Measurements from ENCODE around the gene OR1J4.
"Not testable (repeated sequence)": the region's sequence is repeated elsewhere in the genome, so short reads cannot be mapped to it uniquely, and the experiment has no call there.

OR1J4 gene, protein sequence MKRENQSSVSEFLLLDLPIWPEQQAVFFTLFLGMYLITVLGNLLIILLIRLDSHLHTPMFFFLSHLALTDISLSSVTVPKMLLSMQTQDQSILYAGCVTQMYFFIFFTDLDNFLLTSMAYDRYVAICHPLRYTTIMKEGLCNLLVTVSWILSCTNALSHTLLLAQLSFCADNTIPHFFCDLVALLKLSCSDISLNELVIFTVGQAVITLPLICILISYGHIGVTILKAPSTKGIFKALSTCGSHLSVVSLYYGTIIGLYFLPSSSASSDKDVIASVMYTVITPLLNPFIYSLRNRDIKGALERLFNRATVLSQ

DNA sequence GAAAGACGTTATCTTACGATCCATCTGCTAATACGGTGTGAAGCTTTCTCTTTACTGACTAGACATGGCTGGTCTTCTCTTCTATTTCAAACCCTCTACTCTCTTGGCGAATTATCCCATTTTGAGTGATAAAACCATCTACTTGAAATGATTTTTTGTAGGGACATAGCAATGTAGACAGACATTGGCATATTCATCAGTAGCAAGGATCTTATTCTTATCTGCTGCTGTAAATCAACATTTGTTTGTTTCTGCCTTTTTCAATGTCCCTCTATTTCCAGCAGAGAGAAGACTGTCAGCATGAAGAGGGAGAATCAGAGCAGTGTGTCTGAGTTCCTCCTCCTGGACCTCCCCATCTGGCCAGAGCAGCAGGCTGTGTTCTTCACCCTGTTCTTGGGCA is at the start of gene OR1J4:
Gene OR1J4 (plus strand): TSS at position 301 of the 400 bp plus-strand sequence. CDS start 0 bp downstream, at position 301.
- no peak for DNase-seq (ENCODE audit: low read depth in 2 of 2, low spot score in 1 of 2)

DNA sequence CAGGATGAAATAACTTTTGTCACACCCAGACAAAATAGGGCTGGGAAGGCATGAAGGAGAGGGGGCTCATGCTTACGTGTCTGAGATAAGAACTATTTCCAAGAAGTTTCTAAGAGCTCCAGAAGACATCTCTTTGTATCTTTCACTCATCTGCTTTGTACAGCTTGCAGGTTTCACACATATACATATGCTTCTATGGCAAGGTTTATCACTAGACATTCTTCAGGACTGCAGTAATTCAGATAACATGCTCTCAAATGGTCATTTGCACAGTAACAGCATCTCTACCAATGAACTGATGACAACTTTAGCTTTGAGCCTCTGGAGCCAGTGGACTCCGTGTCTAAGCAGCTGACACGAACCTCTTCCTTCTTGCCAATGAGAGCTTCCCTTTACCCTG is 44.4 kb upstream of the OR1J4 start:
- DNase-seq (ENCODE audit: low read depth in 2 of 2, low spot score in 1 of 2) = no peak

DNA sequence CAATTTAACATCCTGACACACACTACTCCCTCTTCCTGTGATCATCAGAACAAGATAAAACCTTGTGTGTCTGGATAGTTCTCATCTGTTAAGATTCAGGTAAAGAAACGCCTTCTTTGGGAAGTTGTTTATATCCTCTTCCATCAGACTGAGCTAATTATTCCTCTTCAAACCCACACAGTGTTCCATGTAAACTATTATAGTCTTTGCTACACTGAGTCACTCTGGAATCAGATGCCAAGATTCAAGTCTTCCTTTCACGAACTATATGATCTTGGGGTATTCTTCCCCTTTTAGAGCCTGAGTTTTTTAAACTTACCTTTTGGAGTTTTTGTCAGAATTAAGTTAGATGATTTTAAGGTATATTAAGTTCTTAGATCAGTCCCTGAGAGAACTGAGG is 43.2 kb upstream of the OR1J4 start:
- DNase-seq (ENCODE audit: low read depth in 2 of 2, low spot score in 1 of 2) = no peak

DNA sequence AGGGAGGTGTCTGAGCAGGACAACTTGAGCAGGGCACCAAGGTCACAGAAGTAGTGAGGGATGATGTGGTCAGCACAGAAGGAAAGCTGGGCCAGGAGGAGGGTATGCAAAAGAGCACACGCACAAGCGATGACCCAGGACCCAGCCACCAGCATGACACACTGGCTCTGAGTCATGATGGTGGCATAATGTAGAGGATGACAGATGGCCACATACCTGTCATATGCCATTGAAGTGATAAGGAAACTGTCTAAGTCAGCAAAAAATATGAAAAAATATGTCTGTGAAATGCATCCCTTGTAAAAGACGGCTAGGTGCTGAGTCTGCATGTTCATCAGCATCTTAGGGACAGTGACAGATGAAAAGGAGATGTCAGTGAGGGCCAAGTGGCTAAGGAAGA is 41.6 kb upstream of the OR1J4 start:
- no peak for DNase-seq (ENCODE audit: low read depth in 2 of 2, low spot score in 1 of 2)

DNA sequence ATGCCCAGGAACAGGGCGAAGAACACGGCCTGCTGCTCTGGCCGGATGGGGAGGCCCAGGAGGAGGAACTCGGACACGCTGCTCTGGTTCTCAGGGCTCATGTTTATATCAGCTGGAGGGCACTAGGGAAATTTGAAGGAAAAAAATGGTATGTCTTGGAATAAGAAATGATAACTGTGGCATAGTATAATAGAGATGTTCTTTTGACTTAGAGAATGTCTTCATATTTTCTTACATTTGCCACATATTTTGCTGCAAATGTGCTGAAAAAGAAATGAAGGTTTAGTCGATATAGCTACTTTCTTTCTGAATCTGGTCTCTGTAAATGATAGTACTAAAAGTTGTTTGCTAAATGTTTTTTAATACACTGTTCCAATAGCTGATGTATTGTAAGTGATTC is 41.1 kb upstream of the OR1J4 start, which contains the start of gene OR1J1:
Gene OR1J1 (minus strand): TSS at position 101 of the 400 bp plus-strand sequence. CDS start 0 bp downstream, at position 101.
- no peak for DNase-seq (ENCODE audit: low read depth in 2 of 2, low spot score in 1 of 2)

DNA sequence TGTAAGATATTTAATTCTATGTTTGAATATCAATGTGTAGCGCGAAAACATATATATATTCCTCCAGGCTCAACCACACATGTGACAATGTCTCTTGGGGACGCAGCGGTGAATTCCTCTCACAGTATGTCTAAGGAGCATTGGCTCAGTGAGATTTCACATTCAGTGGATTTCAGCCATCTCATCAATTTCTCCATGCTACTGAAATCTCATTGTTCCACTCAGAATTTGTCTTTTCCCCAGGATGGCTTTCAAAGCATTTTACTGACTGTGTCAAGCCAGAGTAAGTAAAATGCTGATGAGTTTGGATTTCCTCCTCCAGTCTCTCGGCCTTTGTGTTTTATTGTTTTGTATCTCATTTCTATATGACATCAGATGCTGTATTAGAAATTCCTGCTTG is 39.9 kb upstream of the OR1J4 start:
- DNase-seq (ENCODE audit: low read depth in 2 of 2, low spot score in 1 of 2) = no peak

DNA sequence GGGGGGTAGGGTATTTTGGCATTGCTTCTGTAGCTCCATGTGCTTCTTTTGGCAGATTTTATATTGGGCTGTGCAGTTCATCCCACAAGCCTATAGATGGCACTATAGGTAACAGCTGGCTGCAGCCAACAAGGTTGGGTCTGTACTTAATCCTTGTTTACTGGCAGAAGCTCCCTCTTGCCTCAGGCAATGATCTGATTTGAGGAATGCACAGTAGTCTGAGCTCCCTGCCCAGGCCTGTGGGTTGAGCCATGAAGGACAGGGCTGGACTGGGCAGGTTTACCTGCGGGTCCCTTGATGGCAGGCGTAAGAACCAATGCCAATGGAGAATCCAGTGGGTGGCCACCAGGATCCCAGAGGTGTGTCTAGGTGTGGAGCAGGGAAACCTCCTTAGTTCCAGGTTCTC is 20.1 kb upstream of the OR1J4 start:
- DNase-seq (ENCODE audit: low read depth in 2 of 2, low spot score in 1 of 2) = no peak

DNA sequence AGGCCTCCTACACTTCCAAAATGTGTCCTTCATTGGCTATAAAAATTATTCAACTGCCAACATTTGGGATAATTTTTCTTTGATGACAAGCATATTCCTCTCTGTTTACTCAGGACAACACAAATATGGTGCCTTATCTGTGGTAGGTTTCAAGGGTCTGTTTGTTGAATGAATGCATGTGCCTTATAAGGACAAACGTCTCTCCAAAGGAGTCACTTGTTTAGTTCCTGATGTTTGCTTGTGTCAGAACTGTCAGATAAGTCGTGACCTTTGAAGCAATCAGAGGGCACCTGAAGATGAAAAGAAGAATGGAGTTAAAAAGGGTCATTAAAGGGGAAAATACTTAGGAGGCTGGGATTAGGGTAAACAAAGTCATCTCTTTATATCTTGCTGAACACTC is 12.0 kb upstream of the OR1J4 start:
- no peak for DNase-seq (ENCODE audit: low read depth in 2 of 2, low spot score in 1 of 2)

DNA sequence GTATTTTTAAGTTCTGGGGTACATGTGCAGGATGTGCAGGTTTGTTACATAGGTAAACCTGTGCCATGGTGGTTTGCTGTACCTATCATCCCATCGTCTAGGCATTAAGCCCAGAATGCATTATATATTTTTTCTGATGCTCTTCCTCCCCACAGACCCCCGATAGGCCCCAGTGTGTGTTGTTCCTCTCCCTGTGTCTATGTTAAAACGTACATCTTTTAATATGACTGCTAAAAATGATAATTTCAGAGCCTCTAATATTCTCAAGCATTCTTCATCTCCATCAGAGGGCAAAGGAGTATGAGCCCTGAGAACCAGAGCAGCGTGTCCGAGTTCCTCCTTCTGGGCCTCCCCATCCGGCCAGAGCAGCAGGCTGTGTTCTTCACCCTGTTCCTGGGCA is 8.4 kb upstream of the OR1J4 start, which contains the start of gene OR1J2:
Gene OR1J2 (plus strand): TSS at position 301 of the 400 bp plus-strand sequence. CDS start 0 bp downstream, at position 301.
- no peak for DNase-seq (ENCODE audit: low read depth in 2 of 2, low spot score in 1 of 2)

DNA sequence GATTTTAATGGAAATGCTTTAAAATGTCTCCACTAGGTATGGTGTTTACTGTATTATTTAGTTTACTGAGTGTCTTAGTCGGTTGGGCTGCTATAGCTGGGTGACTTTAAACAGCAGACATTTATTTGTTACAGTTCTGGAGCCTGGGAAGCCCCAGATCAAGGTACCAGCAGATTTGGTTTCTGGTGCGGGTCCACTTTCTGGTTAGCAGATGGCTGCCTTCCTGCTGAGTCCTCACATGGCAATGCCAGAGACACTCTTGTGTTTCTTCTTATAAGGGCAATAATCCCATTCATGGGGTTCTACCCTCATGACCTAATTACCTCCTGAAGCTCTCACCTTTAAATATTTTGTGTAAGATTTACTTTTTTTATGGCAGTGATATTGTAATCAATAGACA is 715 bp upstream of the OR1J4 start:
- no peak for DNase-seq (ENCODE audit: low read depth in 2 of 2, low spot score in 1 of 2)

DNA sequence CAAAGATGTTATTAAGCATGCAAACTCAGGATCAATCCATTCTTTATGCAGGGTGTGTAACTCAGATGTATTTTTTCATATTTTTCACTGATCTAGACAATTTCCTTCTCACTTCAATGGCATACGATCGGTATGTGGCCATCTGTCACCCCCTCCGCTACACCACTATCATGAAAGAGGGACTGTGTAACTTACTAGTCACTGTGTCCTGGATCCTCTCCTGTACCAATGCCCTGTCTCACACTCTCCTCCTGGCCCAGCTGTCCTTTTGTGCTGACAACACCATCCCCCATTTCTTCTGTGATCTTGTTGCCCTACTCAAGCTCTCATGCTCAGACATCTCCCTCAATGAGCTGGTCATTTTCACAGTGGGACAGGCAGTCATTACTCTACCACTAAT is 435 bp downstream of the OR1J4 start:
- no peak for DNase-seq (ENCODE audit: low read depth in 2 of 2, low spot score in 1 of 2)

DNA sequence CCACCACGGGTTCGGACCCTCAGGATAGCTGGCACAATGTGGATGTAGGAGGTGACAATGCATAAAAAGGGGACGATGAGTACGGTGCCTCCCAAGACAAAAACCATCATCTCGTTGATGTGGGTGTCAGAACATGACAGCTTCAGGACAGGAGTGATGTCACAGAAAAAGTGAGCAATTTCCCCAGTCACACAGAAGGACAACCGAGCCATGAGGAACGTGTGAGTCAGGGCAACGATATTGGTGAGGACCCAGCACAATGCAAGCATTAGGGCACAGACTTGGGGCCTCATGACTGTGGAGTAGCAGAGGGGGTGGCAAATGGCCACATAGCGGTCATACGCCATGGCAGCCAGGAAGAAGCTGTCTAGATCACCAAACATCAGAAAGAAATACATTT is 7.7 kb downstream of the OR1J4 start:
- no peak for DNase-seq (ENCODE audit: low read depth in 2 of 2, low spot score in 1 of 2)

DNA sequence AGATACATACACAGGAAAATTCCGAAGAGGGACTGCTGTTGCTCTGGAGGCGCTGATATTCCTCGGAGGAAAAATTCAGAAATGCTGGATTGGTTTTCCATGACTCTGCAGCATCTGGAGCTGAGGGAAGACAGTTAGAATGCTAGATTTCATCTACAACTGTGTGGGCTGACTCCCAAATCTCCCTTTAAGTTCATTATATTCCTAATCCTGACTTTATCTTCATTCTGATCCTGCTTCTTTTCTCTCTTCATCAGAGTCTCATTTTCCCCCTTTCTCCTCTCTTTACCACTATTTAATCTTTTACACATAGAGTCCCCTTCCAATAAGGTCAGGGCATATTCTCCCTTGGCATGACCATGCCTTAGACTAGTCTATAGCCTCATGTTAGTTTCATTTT is 8.3 kb downstream of the OR1J4 start, which contains the start of gene OR1N1:
Gene OR1N1 (minus strand): TSS at position 101 of the 400 bp plus-strand sequence. CDS start 0 bp downstream, at position 101.
- DNase-seq (ENCODE audit: low read depth in 2 of 2, low spot score in 1 of 2) = no peak

DNA sequence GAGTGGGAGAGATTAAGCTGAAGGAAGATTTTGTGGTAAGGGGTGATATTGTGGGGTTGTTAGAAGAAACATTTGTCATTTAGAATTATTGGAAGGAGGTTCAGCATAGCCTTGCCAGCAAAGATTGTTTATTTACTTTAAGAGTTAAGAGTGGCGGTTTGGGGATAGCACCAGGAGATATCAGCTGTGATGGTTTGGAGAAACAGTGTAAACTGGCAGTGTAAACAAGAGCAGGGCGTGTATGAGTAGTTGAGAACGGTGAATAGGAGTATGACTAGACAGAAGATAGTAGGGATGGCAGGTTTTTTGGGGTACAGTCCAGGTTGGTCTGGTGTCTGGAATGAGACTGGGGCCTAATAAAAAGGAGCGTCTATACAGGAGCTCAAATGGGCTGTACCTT is 12.2 kb downstream of the OR1J4 start:
- not testable (repeated sequence) for DNase-seq (ENCODE audit: low read depth in 2 of 2, low spot score in 1 of 2)

DNA sequence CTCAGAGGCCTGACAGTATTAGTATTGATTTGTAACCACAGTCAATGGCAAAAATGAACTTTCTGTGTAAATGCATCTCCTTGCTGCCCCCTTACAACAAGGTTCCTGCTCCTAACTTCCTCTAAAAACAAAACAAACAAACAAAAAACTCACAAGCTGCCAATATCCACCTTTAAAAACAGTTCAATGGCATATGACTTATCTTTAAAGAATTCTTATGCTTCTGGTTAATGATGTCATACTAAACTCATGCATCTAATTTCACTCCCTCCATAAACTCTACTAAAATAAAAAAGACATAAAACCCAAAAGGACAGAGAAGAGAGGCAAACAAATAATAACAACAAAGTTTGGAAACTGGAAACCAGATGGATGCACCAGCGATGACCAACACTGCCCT is 17.2 kb downstream of the OR1J4 start:
- no peak for DNase-seq (ENCODE audit: low read depth in 2 of 2, low spot score in 1 of 2)

DNA sequence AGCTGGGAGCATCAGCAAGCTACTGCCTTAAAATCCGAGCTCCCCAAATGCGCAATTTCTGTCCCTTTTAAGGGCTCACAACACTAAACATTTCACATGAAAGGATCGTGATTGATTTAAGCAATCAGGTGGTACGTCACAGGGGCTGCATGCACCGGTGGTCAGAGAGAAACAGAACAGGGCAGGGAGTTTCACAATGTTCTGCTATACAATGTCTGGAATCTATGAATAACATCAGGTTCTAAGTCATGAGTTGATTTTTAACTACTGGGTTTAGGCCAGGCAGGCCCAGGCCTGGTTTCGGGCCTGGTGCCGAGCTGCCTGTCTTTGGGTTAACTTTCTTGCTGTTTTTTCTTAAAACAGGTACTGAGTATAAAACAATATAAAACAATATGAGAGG is 18.1 kb downstream of the OR1J4 start:
- DNase-seq (ENCODE audit: low read depth in 2 of 2, low spot score in 1 of 2) = not testable (repeated sequence)

DNA sequence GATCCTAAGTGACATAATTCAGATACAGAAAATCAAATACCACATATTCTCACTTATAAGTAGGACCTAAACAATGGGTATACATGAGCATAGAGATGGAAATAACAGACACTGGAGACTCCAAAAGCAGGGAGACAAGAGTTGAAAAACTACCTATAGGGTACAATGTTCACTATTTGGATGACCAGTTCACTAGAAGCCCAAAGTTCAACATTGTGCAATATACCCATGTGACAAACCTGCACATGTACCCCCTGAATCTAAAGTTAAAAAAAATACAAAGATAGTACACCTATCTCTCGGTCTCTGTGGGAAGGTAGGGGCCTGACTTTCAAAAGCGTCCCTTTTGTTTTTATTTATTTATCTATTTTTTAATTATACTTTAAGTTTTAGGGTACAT is 19.8 kb downstream of the OR1J4 start:
- DNase-seq (ENCODE audit: low read depth in 2 of 2, low spot score in 1 of 2) = no peak

DNA sequence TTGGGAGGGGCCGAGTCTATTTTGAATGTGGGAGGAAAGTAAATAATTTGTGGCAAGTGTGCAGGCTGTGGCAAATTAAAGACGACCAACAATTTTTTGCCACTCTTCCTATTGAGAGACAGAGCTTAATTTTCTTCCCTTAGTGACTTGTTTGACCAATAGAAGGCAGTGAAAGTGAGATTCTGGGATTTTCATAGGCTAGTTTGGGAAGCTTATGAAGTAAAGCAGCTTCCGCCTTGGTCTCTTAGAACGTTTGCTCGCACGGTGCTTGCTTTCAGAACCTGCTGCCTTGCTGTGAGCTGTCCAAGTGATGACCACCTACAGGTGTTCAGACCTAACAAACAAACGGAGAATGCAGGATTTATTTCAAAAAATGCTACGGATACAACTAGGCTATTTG is 27.3 kb downstream of the OR1J4 start:
- DNase-seq (ENCODE audit: low read depth in 2 of 2, low spot score in 1 of 2) = no peak

DNA sequence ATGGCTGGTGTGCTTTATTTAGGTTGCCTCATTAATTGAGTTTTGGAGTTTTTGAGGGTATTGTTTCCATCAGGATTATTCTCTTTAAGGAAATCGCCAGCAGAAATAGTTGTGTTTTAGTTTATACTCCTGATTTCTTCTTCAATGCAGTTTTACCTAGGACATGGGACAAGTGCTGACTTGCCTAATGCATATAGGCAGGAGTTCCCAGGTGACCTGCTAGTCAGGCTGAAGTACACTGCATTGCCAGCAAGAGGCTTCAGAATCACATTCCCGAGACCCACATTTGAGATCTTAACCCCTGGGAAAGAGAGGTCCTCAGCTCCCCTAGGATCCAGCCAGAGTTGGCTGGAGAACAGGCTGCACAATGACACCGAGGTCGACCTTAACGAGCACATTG is 32.4 kb downstream of the OR1J4 start:
- DNase-seq (ENCODE audit: low read depth in 2 of 2, low spot score in 1 of 2) = no peak

DNA sequence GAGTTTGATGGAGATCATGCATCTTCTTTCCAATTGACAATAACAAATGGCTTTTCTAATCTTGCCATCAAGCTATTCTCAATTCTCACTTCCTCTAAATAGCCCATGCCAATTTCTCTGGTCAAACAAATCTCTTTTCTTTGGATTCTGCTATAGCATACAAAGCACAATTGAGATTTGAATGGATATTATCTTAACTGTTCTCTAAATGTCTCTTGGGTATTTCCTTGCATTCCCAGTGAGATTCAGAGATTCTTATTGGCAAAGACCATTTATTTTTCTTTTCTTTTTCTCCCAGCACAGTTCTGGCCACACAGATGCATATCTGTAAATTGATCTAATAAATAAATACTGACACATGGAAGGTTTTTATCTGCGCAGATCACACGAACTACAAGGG is 33.9 kb downstream of the OR1J4 start, which contains the start of gene OR1N2:
Gene OR1N2 (plus strand): TSS at position 301 of the 400 bp plus-strand sequence. CDS start 100 bp downstream, outside the sequence.
- no peak for DNase-seq (ENCODE audit: low read depth in 2 of 2, low spot score in 1 of 2)

DNA sequence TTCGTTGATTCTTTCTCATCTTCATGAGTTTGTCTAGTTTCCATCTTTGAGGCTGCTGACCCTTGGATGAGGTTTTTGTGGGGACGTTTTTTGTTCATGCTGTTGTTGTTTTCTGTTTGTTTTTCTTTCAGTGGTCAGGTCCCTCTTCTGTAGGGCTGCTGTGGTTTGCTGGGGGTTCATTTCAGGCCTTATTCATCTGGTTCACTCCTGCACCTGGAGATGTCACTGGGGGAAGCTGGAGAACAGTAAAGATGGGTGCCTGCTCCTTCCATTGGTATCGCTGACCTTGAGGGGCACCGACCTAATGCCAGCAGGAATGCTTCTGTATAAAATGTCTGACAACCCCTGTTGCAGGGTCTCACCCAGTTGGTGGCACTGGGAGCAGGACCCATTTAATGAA is 42.5 kb downstream of the OR1J4 start:
- no peak for DNase-seq (ENCODE audit: low read depth in 2 of 2, low spot score in 1 of 2)

DNA sequence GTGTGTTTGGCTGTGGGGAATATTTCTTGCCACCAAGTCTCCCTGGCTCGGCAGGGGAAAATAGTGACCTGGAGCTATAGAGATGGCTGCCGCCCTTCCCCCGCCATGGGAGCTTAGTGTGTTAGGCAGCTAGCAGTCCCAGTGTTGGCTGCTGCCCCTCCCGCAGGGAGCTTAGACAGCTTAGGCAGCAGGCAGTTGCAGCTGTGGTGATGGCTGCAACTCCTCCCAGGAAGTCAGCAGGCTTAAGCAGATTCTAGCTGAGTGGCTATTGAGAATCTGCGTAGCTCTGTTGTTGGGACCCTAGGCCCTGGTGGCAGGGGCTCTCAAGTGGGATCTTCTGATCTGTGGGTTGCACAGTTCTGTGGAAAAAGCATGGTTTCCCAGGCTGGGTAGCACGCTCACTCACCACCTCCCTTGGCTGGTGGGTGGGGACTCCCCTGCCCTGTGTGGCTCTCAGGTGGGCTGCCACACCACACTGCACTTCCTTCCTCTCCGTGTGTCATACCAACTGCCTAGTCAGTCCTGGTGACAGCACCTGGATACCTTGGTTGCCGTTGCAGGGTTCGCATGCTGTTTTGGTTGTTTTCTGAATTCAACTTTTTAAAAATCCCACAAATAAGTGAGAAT is 43.3 kb downstream of the OR1J4 start:
- DNase-seq (ENCODE audit: low read depth in 2 of 2, low spot score in 1 of 2) = peak in 1 of 2 donors; percentile 1
